Measurements from ENCODE around the gene AP1G1.
"Not testable (repeated sequence)": the region's sequence is repeated elsewhere in the genome, so short reads cannot be mapped to it uniquely, and the experiment has no call there.

The AP1G1 gene

DNA sequence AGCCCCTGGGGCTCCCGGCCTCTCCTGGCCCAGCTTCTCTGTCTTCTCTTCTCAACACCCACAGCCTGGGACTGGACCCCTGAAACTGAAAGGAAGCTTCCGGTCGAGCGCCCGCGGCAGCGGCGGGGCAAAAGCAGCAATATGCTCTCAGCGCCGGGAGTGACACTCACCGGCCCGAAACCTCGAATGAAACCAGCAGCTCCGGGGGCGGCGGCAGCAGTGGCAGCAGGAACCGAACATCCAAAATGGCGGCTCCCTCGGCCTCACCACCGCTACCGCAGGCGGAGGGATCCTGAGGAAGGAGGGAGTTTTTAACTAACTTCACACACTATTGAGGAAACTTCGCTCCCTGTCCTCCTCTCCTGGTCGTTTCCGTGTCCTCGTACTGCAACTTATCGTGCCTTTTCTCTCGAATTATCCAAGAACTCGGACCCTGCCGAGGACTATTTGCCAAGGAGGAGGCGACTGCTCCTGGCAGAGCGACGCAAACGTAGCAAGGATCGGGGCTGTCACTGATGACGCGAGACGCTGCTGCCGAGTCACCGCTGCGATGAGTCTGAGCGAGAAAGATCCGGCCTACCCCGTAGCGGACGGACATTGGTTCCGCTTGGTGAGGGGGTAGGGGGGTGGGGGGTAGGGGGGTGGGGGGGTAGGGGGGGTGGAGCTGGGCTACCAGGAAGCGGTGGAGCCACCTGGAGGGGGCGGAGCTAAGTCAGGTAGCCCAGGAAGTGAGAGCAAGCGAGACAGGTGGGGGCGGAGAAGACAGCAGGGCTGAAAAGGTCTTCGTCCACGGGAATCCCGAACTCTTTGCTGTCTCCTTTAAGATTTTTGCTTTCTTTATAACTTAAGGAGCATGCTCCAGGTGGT lies at the start of gene AP1G1:
AP1G1 (minus strand) TSS at position 242 of the 867 bp plus-strand sequence. CDS start 19,355 bp downstream, outside the sequence.
- DNase-seq: peak; percentile 93

DNA sequence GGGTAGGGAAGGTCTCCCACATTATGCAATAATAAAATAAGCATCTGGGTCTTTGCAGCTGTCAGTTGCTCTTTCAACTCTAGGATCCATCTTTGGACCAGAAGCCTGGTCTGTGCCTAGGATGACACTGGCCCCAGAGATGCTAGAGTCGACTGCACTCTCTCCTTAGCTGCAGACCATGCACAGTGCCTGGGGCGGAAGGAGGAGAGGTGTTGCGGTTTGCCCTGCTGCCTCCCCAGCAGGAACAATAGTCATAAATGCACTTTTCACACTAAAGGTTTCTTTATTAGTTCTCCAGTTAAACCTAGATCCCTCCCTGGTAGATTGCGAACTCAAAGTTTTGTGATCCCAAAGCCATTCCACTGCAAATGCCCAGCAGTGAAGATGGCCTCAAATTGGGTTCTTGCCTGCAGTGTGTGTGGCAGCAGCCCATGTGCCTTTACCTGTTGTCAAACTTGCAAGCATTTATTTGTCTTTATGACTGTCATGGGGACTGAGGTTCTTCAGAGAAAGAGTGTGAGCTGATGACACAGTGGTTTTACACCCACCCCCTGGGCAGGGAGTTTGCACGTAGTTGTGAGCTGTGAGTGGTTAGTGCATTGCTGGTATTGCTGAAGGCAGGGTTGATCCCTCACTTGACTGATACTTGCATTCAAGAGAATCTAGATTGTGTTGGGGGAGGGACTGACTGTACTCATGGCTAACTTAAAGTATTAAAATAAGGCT lies 47.5 kb upstream of the AP1G1 start:
- peak; percentile 25 for DNase-seq

DNA sequence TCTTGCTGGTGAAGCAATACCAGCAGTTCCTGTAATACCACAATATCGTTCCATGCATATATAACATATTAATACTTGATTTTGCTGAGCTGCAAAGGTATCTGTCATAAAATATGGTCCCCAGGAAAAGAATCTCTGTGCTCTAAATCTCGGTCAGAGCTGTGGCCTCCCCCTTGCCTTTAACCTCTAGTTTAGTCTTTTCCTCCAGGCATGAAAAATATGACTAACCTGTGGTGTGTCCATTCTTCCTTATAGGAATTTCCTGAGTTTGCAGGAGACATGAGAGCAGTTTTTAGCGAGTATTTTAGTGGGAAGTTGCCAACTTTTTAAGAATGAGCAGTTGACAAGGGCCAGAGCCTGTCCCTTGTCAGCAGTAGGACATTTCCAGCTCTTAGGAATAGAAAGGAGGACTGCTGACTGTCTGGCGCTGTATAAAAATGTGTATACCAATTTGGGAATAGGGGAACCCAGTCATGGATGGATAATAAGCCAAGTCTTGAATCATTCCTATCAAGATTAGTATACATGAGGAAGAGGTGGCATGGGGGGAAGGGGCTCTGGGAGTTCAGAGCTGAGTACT lies 45.8 kb upstream of the AP1G1 start:
- DNase-seq: no peak

DNA sequence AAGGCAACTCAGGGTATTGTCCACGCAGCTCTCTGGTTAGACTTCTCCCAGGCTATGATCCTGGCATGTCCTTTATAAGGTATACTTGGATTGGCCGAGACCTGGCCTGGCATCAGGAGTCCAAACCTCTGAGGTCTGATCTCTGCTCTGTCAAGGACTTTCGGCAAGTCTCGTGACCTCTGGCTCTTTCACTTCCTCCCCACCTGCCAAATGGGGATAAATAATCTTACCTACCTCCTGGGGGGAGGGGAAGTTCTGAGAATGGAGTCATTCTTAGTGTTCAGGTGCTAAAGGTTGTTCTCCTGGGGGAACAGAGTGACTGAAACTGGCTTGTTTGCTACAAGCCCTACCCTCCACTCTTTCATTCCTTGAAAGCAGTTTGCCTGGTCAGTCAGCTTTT lies 44.8 kb upstream of the AP1G1 start:
- no peak for DNase-seq

DNA sequence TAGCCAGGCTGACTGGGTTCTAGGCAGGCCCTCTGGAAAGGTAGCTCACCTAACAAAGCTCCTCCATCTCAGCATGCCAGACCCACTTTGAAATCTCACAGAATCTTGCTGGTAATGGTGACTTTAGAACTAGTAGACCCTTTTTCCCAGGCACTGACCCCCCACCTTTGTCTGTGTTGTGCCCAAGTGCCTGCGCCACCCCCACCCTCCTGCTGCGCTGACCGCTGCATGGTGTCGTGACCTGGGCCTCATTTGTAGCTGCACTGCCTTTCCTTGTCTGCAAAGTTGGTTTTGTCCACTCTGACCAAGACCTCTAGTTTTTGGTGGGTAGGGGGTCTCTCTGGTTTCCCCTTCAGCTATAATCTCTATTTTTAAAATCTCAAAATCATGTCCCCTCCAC lies 43.9 kb upstream of the AP1G1 start:
- DNase-seq: no peak

DNA sequence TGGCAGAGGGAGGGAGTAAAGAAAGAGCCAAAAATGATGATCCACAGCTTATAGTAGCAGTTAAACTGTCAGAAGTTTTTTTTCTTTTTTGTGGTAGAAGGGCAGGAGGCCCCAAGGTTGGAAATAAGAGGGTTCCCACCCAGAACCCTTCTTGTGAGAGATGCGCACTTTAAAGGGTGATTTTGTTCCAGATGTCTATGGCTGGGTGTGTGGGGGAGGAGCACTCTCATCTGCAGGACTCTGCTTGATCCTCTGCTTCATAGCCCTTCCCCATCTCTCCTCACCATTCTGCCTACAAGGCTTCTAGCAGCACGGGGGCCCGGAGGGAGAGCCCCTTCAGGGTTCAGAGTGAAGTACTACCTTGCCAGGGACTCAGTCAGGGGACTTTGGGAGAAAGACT lies 43.5 kb upstream of the AP1G1 start:
- DNase-seq: no peak

DNA sequence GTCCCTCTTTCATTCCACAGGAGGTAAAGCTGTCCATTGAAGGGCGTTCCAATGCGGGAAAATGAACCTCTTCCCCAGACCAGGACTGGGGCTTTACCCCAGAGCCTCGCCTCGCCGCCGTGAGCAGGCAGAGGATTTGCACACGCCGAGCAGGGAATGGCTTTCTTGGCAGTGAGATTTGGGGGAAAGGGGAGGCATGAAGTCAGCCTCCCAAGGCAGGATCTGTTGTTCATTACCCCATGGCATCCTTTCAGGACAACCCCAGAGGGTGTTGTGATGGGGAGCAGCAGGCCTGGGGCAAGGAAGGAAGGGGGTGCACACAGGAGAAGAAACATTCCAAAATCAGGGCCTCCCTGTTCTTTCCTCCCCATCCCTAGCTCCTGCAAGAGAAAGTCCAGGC lies 43.1 kb upstream of the AP1G1 start:
- no peak for DNase-seq

DNA sequence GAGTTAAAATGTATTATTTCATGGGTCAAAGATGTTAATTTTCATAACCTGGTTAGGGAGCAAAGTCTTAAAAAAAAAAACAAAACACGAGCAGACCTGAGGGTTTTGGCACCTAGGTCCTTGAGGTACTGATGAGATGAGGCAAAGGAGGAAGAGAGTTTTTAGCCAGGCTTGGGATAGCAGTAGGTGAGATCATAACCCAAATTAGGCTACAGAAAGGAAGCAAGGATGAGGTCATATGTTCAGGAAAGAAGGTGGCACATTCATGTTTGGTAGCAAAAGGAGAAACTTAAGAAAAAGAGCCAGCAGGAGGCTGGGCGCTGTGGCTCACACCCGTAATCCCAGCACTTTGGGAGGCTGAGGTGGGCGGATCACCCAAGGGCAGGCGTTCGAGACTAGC lies 40.0 kb upstream of the AP1G1 start:
- no peak for DNase-seq

DNA sequence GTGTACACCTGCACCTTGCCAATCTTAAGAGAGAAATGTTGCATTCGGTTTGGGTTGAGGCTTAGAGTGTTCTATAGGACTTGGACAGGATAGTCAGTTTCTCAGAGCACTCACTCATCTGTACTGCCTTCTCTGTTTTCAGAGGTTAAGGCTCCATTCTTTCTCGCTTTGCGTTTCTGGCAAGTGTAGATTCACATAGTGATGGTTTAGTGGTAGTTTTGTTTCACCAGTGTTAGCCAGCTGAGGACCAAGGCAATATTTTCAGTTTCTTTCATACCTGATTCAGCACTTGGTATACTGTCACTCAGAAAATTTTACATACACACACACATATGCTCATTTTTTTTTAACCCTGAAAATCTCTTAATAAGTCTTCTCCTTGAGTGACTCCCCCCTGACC lies 38.5 kb upstream of the AP1G1 start:
- DNase-seq: no peak

DNA sequence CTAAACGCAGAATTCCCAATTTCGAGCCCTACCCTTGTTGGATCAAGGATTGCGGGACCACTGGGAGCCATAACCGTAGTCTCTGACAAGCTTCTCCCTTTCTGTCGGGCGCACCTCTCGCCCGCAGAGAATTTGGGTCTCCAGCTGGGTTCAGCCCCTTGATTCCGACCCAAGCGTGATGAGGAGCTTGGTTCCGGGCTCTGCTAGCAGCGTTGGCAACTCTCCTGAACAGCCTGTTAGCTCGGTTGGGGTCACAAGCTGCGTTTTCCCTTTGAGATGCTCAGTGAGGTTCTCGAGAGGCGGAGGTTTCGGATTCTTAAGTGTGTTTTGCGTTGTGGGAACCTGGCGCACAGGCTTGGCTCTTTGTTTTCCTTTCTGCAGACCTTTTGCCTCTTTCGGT lies 37.8 kb upstream of the AP1G1 start:
- peak; percentile 22 for DNase-seq

DNA sequence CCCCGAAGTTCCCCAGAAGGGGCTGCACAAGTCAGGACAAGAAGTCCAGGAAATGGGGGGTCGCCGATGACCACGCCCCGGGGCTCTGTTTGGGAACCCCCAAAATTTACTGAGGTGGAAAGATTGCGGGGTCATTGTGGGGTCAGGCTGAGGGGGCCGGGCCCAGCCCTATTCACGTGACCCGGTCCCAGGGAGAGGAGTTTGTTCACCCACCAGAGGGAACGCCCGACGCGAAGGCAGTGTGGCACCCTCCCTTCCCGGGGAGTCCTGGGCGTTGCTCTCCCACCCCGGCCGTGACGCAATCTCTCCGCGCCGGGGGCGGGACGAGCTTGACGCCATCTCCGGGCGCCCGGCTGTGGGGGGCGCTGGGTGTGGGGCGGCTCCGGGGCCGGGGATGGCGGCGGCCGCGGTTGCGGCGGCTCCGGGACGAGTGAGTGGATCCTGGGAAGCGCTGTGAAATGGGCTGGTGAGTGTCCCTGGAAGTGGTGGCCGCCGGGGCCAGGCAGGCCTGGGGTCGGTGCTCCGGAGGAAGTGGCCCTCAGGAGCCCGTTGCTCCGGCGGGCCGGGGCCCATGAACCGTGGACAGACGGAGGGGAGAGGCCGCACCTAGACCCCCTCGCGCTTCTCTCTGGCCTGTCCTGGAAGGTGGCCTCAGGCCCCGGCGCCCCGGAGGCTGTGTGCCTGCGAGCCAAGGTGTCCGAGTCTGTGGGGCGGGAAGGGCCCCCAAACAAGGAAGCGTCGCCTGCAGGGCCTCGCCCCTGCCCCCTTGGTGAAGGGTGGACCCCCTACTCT lies 37.2 kb upstream of the AP1G1 start, which contains the start of gene ATXN1L:
ATXN1L (plus strand) TSS at position 338 of the 792 bp plus-strand sequence. CDS start 3,765 bp downstream, outside the sequence.
- DNase-seq: peak; percentile 90

DNA sequence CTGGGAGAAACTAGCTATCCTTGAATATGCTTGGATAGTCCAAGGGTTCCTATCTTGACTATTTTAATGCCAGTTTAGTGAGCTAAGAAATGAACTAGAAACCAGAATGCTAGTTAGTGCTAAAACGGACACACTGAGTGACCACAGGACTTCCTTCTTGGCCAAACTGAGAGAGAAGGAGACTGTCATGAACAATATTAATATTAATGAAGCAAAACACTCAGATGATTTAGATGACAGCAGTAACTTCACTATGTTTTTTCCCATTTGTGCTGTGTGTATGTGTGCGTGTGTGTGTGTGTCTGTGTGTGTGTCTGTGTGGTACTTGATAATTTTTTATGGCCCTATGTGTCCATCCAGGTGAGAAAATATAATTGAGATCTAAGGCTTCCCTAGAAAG lies 34.9 kb upstream of the AP1G1 start:
- DNase-seq: no peak

DNA sequence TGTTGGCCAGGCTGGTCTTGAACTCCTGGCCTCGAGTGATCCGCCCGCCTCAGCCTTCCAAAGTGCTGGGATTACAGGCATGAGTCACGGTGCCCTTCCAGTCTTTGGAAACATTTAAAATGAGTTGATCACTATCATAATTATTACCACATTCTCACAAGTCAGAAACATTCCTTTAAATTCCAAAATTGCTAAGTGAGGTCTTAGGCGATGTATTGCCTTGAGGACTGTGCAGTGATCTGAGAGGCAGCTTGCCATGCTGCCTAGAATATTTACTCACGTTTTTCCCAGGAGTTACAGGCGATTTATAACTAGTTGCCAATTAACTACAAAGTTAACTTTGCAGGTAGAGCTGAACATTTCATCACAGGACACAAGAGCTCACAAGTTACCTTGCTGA lies 31.4 kb upstream of the AP1G1 start:
- DNase-seq: no peak

DNA sequence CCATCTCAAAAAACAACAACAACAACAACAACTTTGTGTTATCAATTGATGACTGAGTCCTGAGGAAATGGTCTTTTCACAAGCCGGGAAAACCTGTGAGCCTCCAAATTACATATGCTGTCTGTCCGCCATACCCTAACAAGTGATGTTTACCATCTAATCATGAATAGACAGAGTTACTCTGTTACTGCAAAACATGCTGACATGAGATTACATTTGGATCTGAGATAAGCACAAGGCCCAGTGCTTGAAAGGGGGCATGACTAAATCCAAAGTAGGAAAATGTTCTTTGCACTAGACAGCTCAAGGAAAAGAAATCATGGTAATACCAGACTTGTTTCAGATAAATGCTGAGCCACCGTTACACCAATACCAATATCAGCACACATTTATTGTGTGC lies 28.5 kb upstream of the AP1G1 start:
- DNase-seq: no peak

DNA sequence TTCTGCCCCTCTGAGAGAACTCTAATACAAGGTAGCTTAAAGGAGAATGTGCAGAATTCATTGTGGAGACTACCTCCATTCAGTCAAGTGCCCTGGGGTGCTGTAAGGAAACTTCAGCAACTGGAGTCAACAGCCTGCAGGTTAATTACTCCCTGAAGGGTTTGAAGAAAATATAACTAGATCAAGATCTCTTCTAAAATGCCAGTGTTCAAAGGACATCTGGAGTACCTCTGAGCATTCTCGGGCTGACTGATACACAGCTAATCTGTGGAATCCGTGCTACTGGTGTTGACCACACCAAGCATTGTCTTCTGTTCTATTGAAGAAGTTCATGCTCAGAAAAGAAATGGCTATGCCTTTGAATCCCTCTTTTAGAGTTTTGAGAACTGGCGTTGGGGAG lies 25.7 kb upstream of the AP1G1 start:
- DNase-seq: no peak

DNA sequence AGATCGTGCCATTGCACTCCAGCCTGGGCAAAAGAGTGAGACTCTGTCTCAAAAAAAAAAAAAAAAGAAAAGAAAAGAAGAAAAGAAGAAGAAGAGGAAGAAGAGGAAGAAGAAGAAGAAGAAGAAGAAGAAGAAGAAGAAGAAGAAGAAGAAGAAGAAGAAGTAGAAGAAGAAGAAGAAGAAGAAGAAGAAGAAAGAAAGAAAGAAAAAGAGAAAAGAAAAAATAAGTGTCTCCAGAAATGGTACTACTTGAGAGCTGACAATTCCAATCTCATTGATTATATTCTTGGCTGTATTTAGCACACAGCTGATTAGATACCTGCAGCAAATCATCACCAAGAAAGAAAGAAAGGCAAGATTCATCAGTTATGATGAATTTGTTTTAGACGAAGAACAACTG lies 23.5 kb upstream of the AP1G1 start:
- DNase-seq: not testable (repeated sequence)

DNA sequence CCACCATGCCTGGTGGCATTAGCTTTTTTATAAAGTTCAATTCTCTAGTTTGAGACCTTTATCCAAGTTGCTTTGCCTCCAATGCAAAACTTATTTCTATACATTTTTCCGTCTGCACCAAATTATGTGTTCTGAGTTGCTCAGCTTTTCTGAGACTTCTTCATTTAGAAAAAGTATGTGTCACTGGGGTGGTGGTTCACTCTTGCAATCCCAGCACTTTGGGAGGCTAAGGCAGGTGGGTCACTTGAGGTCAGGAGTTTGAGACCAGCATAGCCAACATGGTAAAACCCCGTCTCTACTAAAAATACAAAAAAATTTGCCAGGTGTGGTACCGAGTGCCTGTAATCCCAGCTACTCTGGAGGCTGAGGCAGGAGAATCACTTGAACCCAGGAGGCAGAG lies 23.1 kb upstream of the AP1G1 start:
- not testable (repeated sequence) for DNase-seq

DNA sequence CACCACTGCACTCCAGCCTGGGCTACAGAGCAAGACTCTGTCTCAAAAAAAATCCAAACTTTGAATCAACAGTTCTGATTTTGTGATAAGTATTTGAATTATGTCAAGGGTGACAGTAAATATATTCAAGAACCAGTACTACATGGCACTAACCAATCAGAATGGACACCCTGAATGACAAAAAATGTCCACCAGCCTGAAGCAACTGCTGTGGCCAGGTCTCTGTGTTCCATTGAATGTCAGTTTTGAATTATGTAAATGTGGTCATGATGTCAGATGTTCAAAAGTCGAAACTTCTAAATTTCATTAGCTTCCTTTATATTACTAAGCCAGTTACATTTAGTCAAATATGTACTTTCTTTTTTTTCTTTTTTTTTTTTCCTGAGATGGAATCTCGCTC lies 21.7 kb upstream of the AP1G1 start:
- DNase-seq: no peak

DNA sequence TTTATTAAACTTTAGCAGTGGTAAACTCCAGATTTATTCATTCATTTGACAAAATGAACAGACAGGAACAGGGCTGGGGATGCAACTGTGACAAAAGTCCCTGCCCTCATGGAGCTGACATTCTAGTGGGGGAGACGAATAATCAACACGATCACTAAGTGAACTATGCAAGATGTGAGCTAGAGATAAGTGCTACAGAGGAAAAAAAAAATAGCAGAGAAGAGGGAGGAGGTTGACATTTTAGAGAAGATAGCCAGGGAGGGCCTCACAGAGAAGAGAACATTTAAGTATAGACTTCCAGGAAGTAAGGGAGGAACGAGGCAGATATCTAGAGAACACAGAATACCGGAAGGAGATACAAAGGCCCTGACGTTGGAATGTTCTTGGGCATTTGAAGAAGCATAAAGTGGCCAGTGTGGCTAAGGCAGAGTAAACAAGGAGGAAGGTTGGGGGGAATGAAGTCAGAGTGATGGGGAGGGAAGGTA lies 17.9 kb upstream of the AP1G1 start:
- no peak for DNase-seq

DNA sequence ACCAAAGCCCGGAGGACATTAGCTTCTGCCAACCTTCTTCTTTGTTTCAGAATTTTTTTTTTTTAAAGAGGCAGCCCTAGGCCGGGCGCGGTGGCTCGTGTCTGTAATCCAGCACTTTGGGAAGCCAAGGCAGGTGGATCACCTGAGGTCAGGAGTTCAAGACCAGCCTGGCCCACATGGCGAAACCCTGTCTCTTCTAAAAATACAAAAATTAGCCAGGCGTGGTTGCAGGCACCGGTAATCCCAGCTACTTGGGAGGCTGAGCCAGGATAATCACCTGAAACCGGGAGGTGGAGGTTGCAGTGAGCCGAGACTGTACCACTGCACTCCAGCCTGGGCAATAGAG lies 8.5 kb upstream of the AP1G1 start:
- not testable (repeated sequence) for DNase-seq

DNA sequence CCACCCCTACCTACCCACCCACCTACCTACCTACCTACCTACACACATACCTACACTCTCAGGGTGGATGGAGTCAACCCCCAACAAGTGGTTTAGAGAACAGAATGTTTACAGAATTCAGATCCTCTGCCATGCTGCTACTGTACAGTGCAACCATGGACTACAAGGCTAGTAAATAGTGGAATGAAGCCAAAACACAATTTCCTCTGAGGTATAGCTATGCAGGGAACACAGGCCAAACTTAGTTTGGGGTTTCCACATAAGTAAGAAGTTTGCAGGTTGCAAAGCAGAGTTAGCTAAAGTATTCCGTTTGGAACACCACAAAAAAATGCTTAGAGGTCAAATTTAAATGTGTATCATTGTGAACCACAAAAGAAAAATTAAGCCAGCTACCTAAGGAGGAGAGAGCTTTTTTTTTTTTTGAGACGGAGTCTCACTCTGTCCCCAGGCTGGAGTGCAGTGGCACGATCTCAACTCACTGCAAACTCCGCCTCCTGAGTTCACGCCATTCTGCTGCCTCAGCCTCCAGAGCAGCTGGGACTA lies 2.7 kb upstream of the AP1G1 start:
- DNase-seq: no peak

DNA sequence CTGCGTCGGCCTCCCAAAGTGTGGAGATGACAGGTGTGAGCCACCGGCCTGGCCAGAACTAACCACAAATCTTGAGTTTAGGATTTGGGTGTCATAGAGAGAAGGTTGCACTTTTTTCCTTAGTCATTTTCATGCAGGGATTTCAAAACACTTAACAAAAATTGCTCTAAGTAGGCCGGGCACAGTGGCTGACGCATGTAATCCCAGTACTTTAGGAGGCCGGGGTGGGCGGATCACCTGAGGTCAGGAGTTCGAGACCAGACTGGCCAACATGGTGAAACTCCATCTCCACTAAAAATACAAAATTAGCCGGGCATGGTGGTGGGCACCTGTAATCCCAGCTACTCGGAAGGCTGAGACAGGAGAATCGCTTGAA lies 1.5 kb upstream of the AP1G1 start:
- not testable (repeated sequence) for DNase-seq

Measured in stimulated activated CD4-positive, alpha-beta T cell treated with anti-CD3 and anti-CD28 coated beads, Interleukin-4, amount 100 ng/mL, for 24 hours (primary cell).